Measurements from ENCODE around the gene FER. TPM values are rescaled to one million over a fixed set of nuclear protein-coding genes. Genes with fewer than 3 reads are reported as not detected.

The FER gene
- total RNA-seq, 1 experiment from 2014 or later, result 18.0 TPM

- H4K91ac ChIP-seq (ENCODE audit: insufficient read length, low read depth, low read length), result no peak overlapping the region
- no peak overlapping the region for H2BK5ac ChIP-seq (ENCODE audit: insufficient read length, low read length)
- Mint-ChIP-seq H3K4me1 (no peaks in the 10 kb centered on the region), H3K9me3 (no peaks in the 10 kb centered on the region; a peak in 2 of 5 replicates), H3K27ac (no peak overlapping the region; a peak in 1 of 7 replicates), H3K4me3 (no peak overlapping the region), H3K36me3 (ENCODE audit: insufficient read depth in 1 of 3, low read depth in 3 of 3) (peaks cover 0 to 3% (median 0%) of the 10 kb centered on the region in 3 experiments; a peak in 1 of 7 replicates), H3K27me3 (ENCODE audit: low read depth) (no peaks in the 10 kb centered on the region; the same call in 1 of the 2 replicates)
- H4K5ac ChIP-seq (ENCODE audit: insufficient read length, low read depth, low read length), result no peak overlapping the region
- no peak overlapping the region for H3K27ac ChIP-seq (ENCODE audit: insufficient read length, low read depth, low read length)
- H3K79me1 ChIP-seq (ENCODE audit: insufficient read depth, low read depth, low read length, poor library complexity, severe bottlenecking), result no peaks in the 10 kb centered on the region
- no peak overlapping the region for H3T11ph ChIP-seq (ENCODE audit: low read length)
- H3K4ac ChIP-seq (ENCODE audit: low read depth, low read length), result no peak overlapping the region
- no CpG with 5 or more reads among the region's 3 CpGs for WGBS (ENCODE audit: extremely low coverage, insufficient read length, low lambda C conversion rate)
- no peaks in the 10 kb centered on the region for H4K20me1 ChIP-seq (ENCODE audit: control insufficient read depth, insufficient read depth, insufficient read length)
- no peak overlapping the region for H2AFZ ChIP-seq (ENCODE audit: low read length)
- TF ChIP-seq CTCF (conservative IDR thresholded peaks at IDR 0.05), result no peak
- no peak overlapping the region for H2BK12ac ChIP-seq (ENCODE audit: insufficient read length, low read depth, low read length)
- H3K4me2 ChIP-seq (ENCODE audit: insufficient read depth, insufficient read length, low read length), result no peak overlapping the region
- no peak overlapping the region for H3K56ac ChIP-seq (ENCODE audit: insufficient read length, low read depth, low read length)
- H3K79me2 ChIP-seq (ENCODE audit: insufficient read depth, low read length), result no peaks in the 10 kb centered on the region
- H3K27me3 ChIP-seq (ENCODE audit: insufficient read depth, low read length), result no peaks in the 10 kb centered on the region
- no peak overlapping the region for H4K8ac ChIP-seq (replicated peaks; ENCODE audit: insufficient read length, low read depth, low read length)
- H3K23ac ChIP-seq (ENCODE audit: insufficient read length, low read depth, low read length), result no peak overlapping the region
- H3K23me2 ChIP-seq (ENCODE audit: insufficient read length, low read depth, low read length, poor library complexity, severe bottlenecking), result no peaks in the 10 kb centered on the region
- H3K18ac ChIP-seq (ENCODE audit: insufficient read length, low read depth, low read length), result no peak overlapping the region
- H2AK5ac ChIP-seq (ENCODE audit: insufficient read length, low read length), result no peak overlapping the region
- no peak overlapping the region for H2BK120ac ChIP-seq (ENCODE audit: low read depth, low read length, poor library complexity, severe bottlenecking)
- H3K9me3 ChIP-seq (ENCODE audit: control insufficient read depth, low read depth, low read length), result no peaks in the 10 kb centered on the region
- H3K14ac ChIP-seq (ENCODE audit: insufficient read depth, low read length), result no peak overlapping the region
- H2BK15ac ChIP-seq (ENCODE audit: low read depth, low read length), result no peak overlapping the region
- no peak overlapping the region for H2BK20ac ChIP-seq (ENCODE audit: low read depth, low read length, poor library complexity, severe bottlenecking)
- no peak overlapping the region for H3K9ac ChIP-seq (ENCODE audit: extremely low read depth, insufficient read length, low read length)
- no peak for DNase-seq
- H3K4me1 ChIP-seq (ENCODE audit: insufficient read depth, low read length), result no peaks in the 10 kb centered on the region
Observed at GRCh38 chr5:108911055-108911454, 163.4 kb downstream of the FER start.
